ENCODE measurements around the gene PHLDB3.

The PHLDB3 gene

GRCh38 chr19:43460362-43461016 lies 44.1 kb downstream of the PHLDB3 start:
- WGBS (ENCODE audit: extremely low coverage, insufficient coverage, low lambda C conversion rate), result no CpG with 5 or more reads among the region's 16 CpGs

GRCh38 chr19:43457809-43458208 lies 46.7 kb downstream of the PHLDB3 start:
- Histone ChIP-seq H3K18ac (ENCODE audit: low read length) (no peak overlapping the region), H3K9ac (ENCODE audit: low read length) (no peak overlapping the region), H3K4me3 (ENCODE audit: low read length) (no peak overlapping the region), H2BK5ac (ENCODE audit: low read length) (no peak overlapping the region), H2BK15ac (replicated peaks; ENCODE audit: low read depth) (no peak overlapping the region), H4K5ac (ENCODE audit: low read length) (no peak overlapping the region), H2AK5ac (ENCODE audit: low read length) (no peak overlapping the region), H2BK120ac (ENCODE audit: low read depth, low read length) (no peak overlapping the region), H3K4ac (ENCODE audit: low read depth, low read length) (no peak overlapping the region), H3K27me3 (ENCODE audit: insufficient read depth, low read length, poor library complexity) (no peaks in the 10 kb centered on the region), H4K8ac (ENCODE audit: low read depth, low read length) (no peak overlapping the region), H3K79me1 (ENCODE audit: low read length) (no peaks in the 10 kb centered on the region), H3K79me2 (ENCODE audit: control insufficient read depth, insufficient read depth, low read length) (no peaks in the 10 kb centered on the region), H3K4me1 (ENCODE audit: control insufficient read depth, low read depth, low read length) (no peaks in the 10 kb centered on the region), H3K56ac (ENCODE audit: low read length) (no peak overlapping the region), H3K23ac (ENCODE audit: low read length) (no peak overlapping the region), H3K36me3 (ENCODE audit: control insufficient read depth, insufficient read depth, low read length) (no peaks in the 10 kb centered on the region), H3K4me2 (ENCODE audit: low read length) (no peak overlapping the region), H3K27ac (ENCODE audit: low read depth, low read length) (no peak overlapping the region)
- DNase-seq, result no peak
- no CpG with 5 or more reads among the region's 4 CpGs for WGBS (ENCODE audit: extremely low coverage, insufficient coverage, low lambda C conversion rate)

More at GRCh38 chr19:43460362-43461016, 44.1 kb downstream of the PHLDB3 start:
- no peak overlapping the region for H3K4me3 ChIP-seq (ENCODE audit: low read length)
- no peaks in the 10 kb centered on the region for H3K79me1 ChIP-seq (ENCODE audit: low read length)
- no peak overlapping the region for H2BK5ac ChIP-seq (ENCODE audit: low read length)
- no peaks in the 10 kb centered on the region for H3K36me3 ChIP-seq (ENCODE audit: control insufficient read depth, insufficient read depth, low read length)
- H4K5ac ChIP-seq (ENCODE audit: low read length), result no peak overlapping the region
- H3K23ac ChIP-seq (ENCODE audit: low read length), result no peak overlapping the region
- H2BK120ac ChIP-seq (ENCODE audit: low read depth, low read length), result no peak overlapping the region
- no peak overlapping the region for H3K4ac ChIP-seq (ENCODE audit: low read depth, low read length)
- H3K4me2 ChIP-seq (ENCODE audit: low read length), result no peak overlapping the region
- no peak overlapping the region for H3K27ac ChIP-seq (ENCODE audit: low read depth, low read length)
- H4K8ac ChIP-seq (ENCODE audit: low read depth, low read length), result no peak overlapping the region
- DNase-seq, result no peak
- no peaks in the 10 kb centered on the region for H3K79me2 ChIP-seq (ENCODE audit: control insufficient read depth, insufficient read depth, low read length)
- no peaks in the 10 kb centered on the region for H3K27me3 ChIP-seq (ENCODE audit: insufficient read depth, low read length, poor library complexity)
- H3K4me1 ChIP-seq (ENCODE audit: control insufficient read depth, low read depth, low read length), result peaks cover 2% of the 10 kb centered on the region
- no peak overlapping the region for H2AK5ac ChIP-seq (ENCODE audit: low read length)
- no peak overlapping the region for H3K9ac ChIP-seq (ENCODE audit: low read length)
- H3K18ac ChIP-seq (ENCODE audit: low read length), result no peak overlapping the region
- no peak overlapping the region for H3K56ac ChIP-seq (ENCODE audit: low read length)
- no peak overlapping the region for H2BK15ac ChIP-seq (replicated peaks; ENCODE audit: low read depth)

GRCh38 chr19:43455321-43456113 lies 49.0 kb downstream of the PHLDB3 start:
- Histone ChIP-seq H3K4me1 (ENCODE audit: control insufficient read depth, low read depth, low read length) (no peaks in the 10 kb centered on the region), H2AK5ac (ENCODE audit: low read length) (no peak overlapping the region), H3K4ac (ENCODE audit: low read depth, low read length) (no peak overlapping the region), H3K4me2 (ENCODE audit: low read length) (no peak overlapping the region), H3K56ac (ENCODE audit: low read length) (no peak overlapping the region), H4K8ac (ENCODE audit: low read depth, low read length) (no peak overlapping the region), H3K27me3 (ENCODE audit: insufficient read depth, low read length, poor library complexity) (no peaks in the 10 kb centered on the region), H3K36me3 (ENCODE audit: control insufficient read depth, insufficient read depth, low read length) (no peaks in the 10 kb centered on the region), H3K27ac (ENCODE audit: low read depth, low read length) (no peak overlapping the region), H3K79me2 (ENCODE audit: control insufficient read depth, insufficient read depth, low read length) (no peaks in the 10 kb centered on the region), H2BK15ac (replicated peaks; ENCODE audit: low read depth) (no peak overlapping the region), H3K79me1 (ENCODE audit: low read length) (no peaks in the 10 kb centered on the region), H2BK120ac (ENCODE audit: low read depth, low read length) (no peak overlapping the region), H3K18ac (ENCODE audit: low read length) (no peak overlapping the region), H2BK5ac (ENCODE audit: low read length) (no peak overlapping the region), H3K23ac (ENCODE audit: low read length) (no peak overlapping the region), H4K5ac (ENCODE audit: low read length) (no peak overlapping the region), H3K9ac (ENCODE audit: low read length) (no peak overlapping the region), H3K4me3 (ENCODE audit: low read length) (no peak overlapping the region)
- WGBS (ENCODE audit: extremely low coverage, insufficient coverage, low lambda C conversion rate), result no CpG with 5 or more reads among the region's 10 CpGs
- no peak for DNase-seq

- no peak overlapping the region for H2BK5ac ChIP-seq (ENCODE audit: low read length)
- no peak overlapping the region for H2BK15ac ChIP-seq (replicated peaks; ENCODE audit: low read depth)
- H3K27me3 ChIP-seq (ENCODE audit: insufficient read depth, low read length, poor library complexity), result no peaks in the 10 kb centered on the region
- no CpG with 5 or more reads among the region's 2 CpGs for WGBS (ENCODE audit: extremely low coverage, insufficient coverage, low lambda C conversion rate)
- no peak overlapping the region for H3K18ac ChIP-seq (ENCODE audit: low read length)
- H3K4ac ChIP-seq (ENCODE audit: low read depth, low read length), result no peak overlapping the region
- no peaks in the 10 kb centered on the region for H3K36me3 ChIP-seq (ENCODE audit: control insufficient read depth, insufficient read depth, low read length)
- no peak overlapping the region for H3K56ac ChIP-seq (ENCODE audit: low read length)
- H3K4me3 ChIP-seq (ENCODE audit: low read length), result no peak overlapping the region
- no peak overlapping the region for H3K4me2 ChIP-seq (ENCODE audit: low read length)
- DNase-seq, result no peak
- no peaks in the 10 kb centered on the region for H3K4me1 ChIP-seq (ENCODE audit: control insufficient read depth, low read depth, low read length)
- H3K79me2 ChIP-seq (ENCODE audit: control insufficient read depth, insufficient read depth, low read length), result no peaks in the 10 kb centered on the region
- H4K8ac ChIP-seq (ENCODE audit: low read depth, low read length), result no peak overlapping the region
- no peaks in the 10 kb centered on the region for H3K79me1 ChIP-seq (ENCODE audit: low read length)
- no peak overlapping the region for H2AK5ac ChIP-seq (ENCODE audit: low read length)
- H3K23ac ChIP-seq (ENCODE audit: low read length), result no peak overlapping the region
- no peak overlapping the region for H3K27ac ChIP-seq (ENCODE audit: low read depth, low read length)
- no peak overlapping the region for H3K9ac ChIP-seq (ENCODE audit: low read length)
- no peak overlapping the region for H2BK120ac ChIP-seq (ENCODE audit: low read depth, low read length)
- no peak overlapping the region for H4K5ac ChIP-seq (ENCODE audit: low read length)
These were observed 50.5 kb downstream of the PHLDB3 start for GRCh38 chr19:43454031-43454430.

GRCh38 chr19:43452582-43452981 lies 52.0 kb downstream of the PHLDB3 start:
- Histone ChIP-seq H3K27ac (ENCODE audit: low read depth, low read length) (no peak overlapping the region), H2AK5ac (ENCODE audit: low read length) (no peak overlapping the region), H3K4me2 (ENCODE audit: low read length) (no peak overlapping the region), H3K9ac (ENCODE audit: low read length) (no peak overlapping the region), H2BK15ac (replicated peaks; ENCODE audit: low read depth) (no peak overlapping the region), H3K56ac (ENCODE audit: low read length) (no peak overlapping the region), H3K36me3 (ENCODE audit: control insufficient read depth, insufficient read depth, low read length) (no peaks in the 10 kb centered on the region), H3K4me3 (ENCODE audit: low read length) (no peak overlapping the region), H3K4me1 (ENCODE audit: control insufficient read depth, low read depth, low read length) (no peaks in the 10 kb centered on the region), H4K8ac (ENCODE audit: low read depth, low read length) (no peak overlapping the region), H3K23ac (ENCODE audit: low read length) (no peak overlapping the region), H4K5ac (ENCODE audit: low read length) (no peak overlapping the region), H3K27me3 (ENCODE audit: insufficient read depth, low read length, poor library complexity) (no peaks in the 10 kb centered on the region), H3K4ac (ENCODE audit: low read depth, low read length) (no peak overlapping the region), H3K18ac (ENCODE audit: low read length) (no peak overlapping the region), H3K79me2 (ENCODE audit: control insufficient read depth, insufficient read depth, low read length) (no peaks in the 10 kb centered on the region), H3K79me1 (ENCODE audit: low read length) (no peaks in the 10 kb centered on the region), H2BK5ac (ENCODE audit: low read length) (no peak overlapping the region), H2BK120ac (ENCODE audit: low read depth, low read length) (no peak overlapping the region)
- no CpG with 5 or more reads among the region's 3 CpGs for WGBS (ENCODE audit: extremely low coverage, insufficient coverage, low lambda C conversion rate)
- DNase-seq, result no peak

Measured in mesendoderm (in vitro differentiated cells).